ENCODE results near the gene GYG2. TPM values are rescaled to one million over a fixed set of nuclear protein-coding genes. Genes with fewer than 3 reads are reported as not detected.

GYG2 gene
- total and polyA plus RNA-seq, 2 of the 8 experiments (the other 6 are each of a cell fraction or from before 2014, with no cell fraction given), result 52.8 to 65.3 TPM

DNA sequence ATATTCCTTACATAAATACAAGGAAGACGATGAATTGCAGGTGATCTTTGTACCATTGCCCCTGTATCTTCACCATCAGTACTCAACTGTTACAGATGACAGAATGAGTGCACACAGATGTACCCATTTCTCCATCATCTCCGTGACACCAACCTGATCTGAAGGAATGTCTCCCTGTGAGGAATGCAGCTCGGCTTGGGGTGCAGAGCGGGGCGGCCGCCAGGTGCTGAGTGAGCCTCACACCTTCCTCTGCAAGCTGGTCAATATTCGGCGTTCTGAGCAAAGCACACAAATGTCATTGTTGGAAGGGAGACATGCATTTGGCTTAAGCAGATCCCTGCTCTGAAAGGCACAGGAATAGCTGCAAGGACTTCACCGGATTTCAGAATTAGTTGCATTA, 93.0 kb downstream of the GYG2 start:
- H2BK12ac ChIP-seq (ENCODE audit: low read depth, low read length), result no peak overlapping the region
- H3K23me2 ChIP-seq (ENCODE audit: low read depth, low read length), result no peaks in the 10 kb centered on the region
- 97% methylated on average over 7 of the region's 9 CpGs; no CpG with 5 or more reads in 1 of the 2 experiments for WGBS, 2 experiments (ENCODE audit: extremely low coverage in 1 of 2, insufficient coverage in 1 of 2, insufficient read length in 1 of 2, insufficient replicate concordance in 2 of 2, low coverage in 1 of 2, low lambda C conversion rate in 2 of 2, missing lambda C conversion rate in 1 of 2)
- no peaks in the 10 kb centered on the region for H4K20me1 ChIP-seq (replicated peaks in 1 of 2; ENCODE audit: control insufficient read depth in 1 of 2, insufficient read depth in 2 of 2, low read length in 2 of 2)
- no peak overlapping the region for H3K14ac ChIP-seq (ENCODE audit: insufficient read length)
- no peak overlapping the region for H3K27ac ChIP-seq (ENCODE audit: low read depth, low read length)
- no peak overlapping the region for H3K56ac ChIP-seq (replicated peaks; ENCODE audit: insufficient read length, low read depth, low read length)
- TF ChIP-seq SRF (IDR thresholded peaks at IDR 0.05; ENCODE audit: low read depth, low read length), result no peak
- TF ChIP-seq SIX5 (IDR thresholded peaks at IDR 0.05; ENCODE audit: low read depth, low read length), result no peak
- TF ChIP-seq KDM5A (IDR thresholded peaks at IDR 0.05; ENCODE audit: low read length), result no peak
- no peak for TF ChIP-seq TCF12 (IDR thresholded peaks at IDR 0.05; ENCODE audit: low read depth, low read length)
- TF ChIP-seq SP2 (IDR thresholded peaks at IDR 0.05; ENCODE audit: low read length), result no peak
- TF ChIP-seq ZNF274 (IDR thresholded peaks at IDR 0.05; ENCODE audit: borderline replicate concordance, extremely low read depth, low read length), result no peak
- no peak for TF ChIP-seq SAP30 (IDR thresholded peaks at IDR 0.05; ENCODE audit: insufficient read depth, insufficient replicate concordance, low read length)
- no peak for TF ChIP-seq POLR2A (IDR thresholded peaks at IDR 0.05; ENCODE audit: control extremely low read depth in 1 of 2, low read depth in 2 of 2, low read length in 2 of 2)
- TF ChIP-seq, protein P1, sequence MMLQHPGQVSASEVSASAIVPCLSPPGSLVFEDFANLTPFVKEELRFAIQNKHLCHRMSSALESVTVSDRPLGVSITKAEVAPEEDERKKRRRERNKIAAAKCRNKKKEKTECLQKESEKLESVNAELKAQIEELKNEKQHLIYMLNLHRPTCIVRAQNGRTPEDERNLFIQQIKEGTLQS (IDR thresholded peaks at IDR 0.05; ENCODE audit: insufficient read depth, low read depth, low read length), result no peak
- FAIRE-seq (no peak), DNase-seq (ENCODE audit: low read depth in 1 of 2, low spot score in 2 of 2) (no peak)
- POLR2A ChIA-PET (ENCODE audit: partially characterized antibody), result no interaction called here
- no peak overlapping the region for H2BK15ac ChIP-seq (ENCODE audit: low read length)
- H2AFZ ChIP-seq (ENCODE audit: low read length), result no peak overlapping the region
- no peak overlapping the region for H2AK5ac ChIP-seq (ENCODE audit: low read depth, low read length)
- H3K23ac ChIP-seq (ENCODE audit: insufficient read length), result no peak overlapping the region
- no peaks in the 10 kb centered on the region for H3K79me1 ChIP-seq (ENCODE audit: low read depth, low read length)
- no peaks in the 10 kb centered on the region for H3K79me2 ChIP-seq (ENCODE audit: control insufficient read depth in 1 of 2, insufficient read depth in 2 of 2, low read length in 2 of 2)
- H3K4me1 ChIP-seq (replicated peaks in 1 of 4; ENCODE audit: control insufficient read depth in 3 of 4, insufficient read depth in 4 of 4, low read length in 3 of 4), result no peaks in the 10 kb centered on the region
- H3K4ac ChIP-seq (replicated peaks; ENCODE audit: insufficient read length, low read depth, low read length), result no peak overlapping the region
- no peak overlapping the region for H3K9ac ChIP-seq (replicated peaks in 1 of 4; ENCODE audit: extremely low read depth in 1 of 4, low read depth in 3 of 4, low read length in 3 of 4)
- no peaks in the 10 kb centered on the region for H3K36me3 ChIP-seq (ENCODE audit: control insufficient read depth in 2 of 4, insufficient read depth in 4 of 4, low read length in 3 of 4)
- no peaks in the 10 kb centered on the region for H3K27me3 ChIP-seq (replicated peaks in 1 of 4; ENCODE audit: control insufficient read depth in 3 of 4, extremely low read depth in 1 of 4, insufficient read depth in 3 of 4, low read length in 3 of 4)
- no peak overlapping the region for H2BK120ac ChIP-seq (replicated peaks; ENCODE audit: low read depth, low read length)
- CTCF ChIA-PET (ENCODE audit: partially characterized antibody), result interaction anchor here (0.6 kb wide), 1 partner anchor 348 kb away, joined by 4 read pairs; no protein-coding TSS in a partner anchor
- H2BK5ac ChIP-seq (ENCODE audit: low read depth, low read length), result no peak overlapping the region
- no peaks in the 10 kb centered on the region for H3K9me3 ChIP-seq (ENCODE audit: insufficient read depth in 2 of 2, low read depth in 1 of 2, low read length in 1 of 2)
- no peak overlapping the region for H3K4me3 ChIP-seq (ENCODE audit: extremely low read depth in 1 of 4, insufficient read depth in 2 of 4, low read depth in 3 of 4, low read length in 4 of 4)
- H3K4me2 ChIP-seq (ENCODE audit: insufficient read depth in 1 of 2, low read depth in 2 of 2, low read length in 2 of 2), result no peak overlapping the region
- no peak overlapping the region for H3K18ac ChIP-seq (ENCODE audit: extremely low read depth, low read length)
- H2BK20ac ChIP-seq (ENCODE audit: low read length), result no peak overlapping the region
- no peak overlapping the region for H4K8ac ChIP-seq (ENCODE audit: extremely low read depth, insufficient read depth, low read length)
- no peak overlapping the region for H4K5ac ChIP-seq (ENCODE audit: insufficient read length, low read depth, low read length)
- H4K91ac ChIP-seq (replicated peaks; ENCODE audit: insufficient read length, low read length), result no peak overlapping the region
